ENCODE data around the gene COL5A2.

GRCh38 chr2:189168856-189169499, 10.6 kb downstream of the COL5A2 start:
- TF ChIP-seq CTCF (conservative IDR thresholded peaks at IDR 0.05; ENCODE audit: low read length): no peak
- no peak for TF ChIP-seq EZH2phosphoT487 (IDR thresholded peaks at IDR 0.05; ENCODE audit: borderline replicate concordance)
